Mesenchymal stem cell (in vitro differentiated cells and primary cell): ENCODE data around the gene SIGLEC10.
"Not testable (repeated sequence)": the region's sequence is repeated elsewhere in the genome, so short reads cannot be mapped to it uniquely, and the experiment has no call there.

ENCODE experiments used
- DNase-seq: peaks from one replicate; pipeline ENCODE4 v3.0.0-alpha.2; 2013
- H2AFZ ChIP-seq: one replicate; pipeline ENCODE4 v1.6.1; 2013; ENCODE audit warnings: low read depth, mild to moderate bottlenecking, control low read depth, inconsistent platforms, low read length, moderate library complexity
- H2AK5ac ChIP-seq: 2 replicates; pipeline ENCODE4 v1.6.1; 2013; ENCODE audit warnings: low read length, moderate library complexity, mild to moderate bottlenecking, inconsistent platforms; ENCODE audit not compliant: severe bottlenecking
- H2BK120ac ChIP-seq: one replicate; pipeline ENCODE4 v1.6.1; 2013; ENCODE audit warnings: low read depth, mild to moderate bottlenecking, inconsistent platforms, low read length, moderate library complexity
- H2BK12ac ChIP-seq, 2 experiments: one replicate each; pipeline ENCODE4 v1.6.1; 2013; ENCODE audit warnings: inconsistent platforms in 2 of 2, low read length in 2 of 2, mild to moderate bottlenecking in 2 of 2, moderate library complexity in 2 of 2, control low read depth in 1 of 2
- H2BK15ac ChIP-seq: one replicate; pipeline ENCODE4 v1.6.1; 2013; ENCODE audit warnings: mild to moderate bottlenecking, low read depth, inconsistent platforms; ENCODE audit not compliant: poor library complexity, severe bottlenecking
- H2BK5ac ChIP-seq: 2 replicates; pipeline ENCODE4 v1.6.1; 2013; ENCODE audit warnings: low read depth, mild to moderate bottlenecking, low read length, control low read depth, inconsistent platforms; ENCODE audit not compliant: poor library complexity, severe bottlenecking
- H3K14ac ChIP-seq, 2 experiments: one replicate each; pipeline ENCODE4 v1.6.1; 2013; ENCODE audit warnings: inconsistent platforms in 2 of 2, low read length in 2 of 2, control low read depth in 1 of 2, mild to moderate bottlenecking in 1 of 2, moderate library complexity in 1 of 2
- H3K18ac ChIP-seq, 2 experiments: one replicate each; pipeline ENCODE4 v1.6.1; 2013; ENCODE audit warnings: inconsistent platforms in 2 of 2, low read length in 2 of 2, control low read depth in 1 of 2, low read depth in 1 of 2, mild to moderate bottlenecking in 1 of 2
- H3K23ac ChIP-seq, 2 experiments: one replicate each; pipeline ENCODE4 v1.6.1; 2013; ENCODE audit warnings: inconsistent platforms in 2 of 2, low read length in 2 of 2, mild to moderate bottlenecking in 2 of 2, moderate library complexity in 2 of 2, control low read depth in 1 of 2
- H3K27ac ChIP-seq: 2 replicates; pipeline ENCODE4 v1.5.1; 2013; ENCODE audit warnings: mild to moderate bottlenecking, moderate library complexity, low read length, control low read depth, inconsistent platforms; ENCODE audit not compliant: poor library complexity, severe bottlenecking
- H3K27me3 ChIP-seq, 2 experiments: 2 replicates each; pipeline versions ENCODE4 v1.6.1 to v1.7.0; 2013; ENCODE audit warnings: low read length in 2 of 2, mild to moderate bottlenecking in 2 of 2, moderate library complexity in 2 of 2, control low read depth in 1 of 2, inconsistent platforms in 1 of 2; ENCODE audit not compliant: control insufficient read depth in 1 of 2, insufficient read depth in 1 of 2
- H3K36me3 ChIP-seq, 2 experiments: 2 replicates each; pipeline versions ENCODE4 v1.6.1 to v1.7.0; 2013; ENCODE audit warnings: low read length in 2 of 2, control low read depth in 1 of 2, inconsistent platforms in 1 of 2, low read depth in 1 of 2, mild to moderate bottlenecking in 1 of 2; ENCODE audit not compliant: insufficient read depth in 2 of 2, control insufficient read depth in 1 of 2
- H3K4ac ChIP-seq, 2 experiments: one replicate each; pipeline ENCODE4 v1.6.1; 2013; ENCODE audit warnings: inconsistent platforms in 2 of 2, low read length in 2 of 2, mild to moderate bottlenecking in 2 of 2, moderate library complexity in 2 of 2, control low read depth in 1 of 2, low read depth in 1 of 2
- H3K4me1 ChIP-seq: 2 replicates; pipeline ENCODE4 v1.6.1; 2013; ENCODE audit warnings: low read depth, low read length, control low read depth; ENCODE audit not compliant: control insufficient read depth, insufficient read depth
- H3K4me2 ChIP-seq: 2 replicates; pipeline ENCODE4 v1.6.1; 2013; ENCODE audit warnings: low read length, mild to moderate bottlenecking, inconsistent platforms; ENCODE audit not compliant: poor library complexity, severe bottlenecking
- H3K4me3 ChIP-seq, 2 experiments: 2 replicates each; pipeline versions ENCODE4 v1.5.1 to v1.7.0; 2013; ENCODE audit warnings: low read length in 2 of 2, mild to moderate bottlenecking in 2 of 2, control low read depth in 1 of 2, low read depth in 1 of 2; ENCODE audit not compliant: insufficient read depth in 1 of 2
- H3K79me1 ChIP-seq: replicated peaks from 2 replicates; pipeline ENCODE4 v1.6.1; 2013; ENCODE audit warnings: mild to moderate bottlenecking, control low read depth, low read length, inconsistent platforms; ENCODE audit not compliant: poor library complexity, severe bottlenecking
- H3K9ac ChIP-seq: 2 replicates; pipeline ENCODE4 v1.7.0; 2013; ENCODE audit warnings: mild to moderate bottlenecking, low read length, moderate library complexity
- H3K9me3 ChIP-seq: 2 replicates; pipeline ENCODE4 v1.7.0; 2013; ENCODE audit warnings: mild to moderate bottlenecking, low read length; ENCODE audit not compliant: control insufficient read depth
- H4K8ac ChIP-seq: one replicate; pipeline ENCODE4 v1.6.1; 2013; ENCODE audit warnings: inconsistent platforms, mild to moderate bottlenecking, low read length, moderate library complexity
- H4K91ac ChIP-seq: one replicate; pipeline ENCODE4 v1.6.1; 2013; ENCODE audit warnings: mild to moderate bottlenecking, low read length, inconsistent platforms
- WGBS: methylation state at CpG from one replicate; pipeline ENCODE4 v1.1.7; 2013; ENCODE audit warnings: mixed read lengths; 5-methylcytosine and 5-hydroxymethylcytosine counted together

Gene SIGLEC10

DNA sequence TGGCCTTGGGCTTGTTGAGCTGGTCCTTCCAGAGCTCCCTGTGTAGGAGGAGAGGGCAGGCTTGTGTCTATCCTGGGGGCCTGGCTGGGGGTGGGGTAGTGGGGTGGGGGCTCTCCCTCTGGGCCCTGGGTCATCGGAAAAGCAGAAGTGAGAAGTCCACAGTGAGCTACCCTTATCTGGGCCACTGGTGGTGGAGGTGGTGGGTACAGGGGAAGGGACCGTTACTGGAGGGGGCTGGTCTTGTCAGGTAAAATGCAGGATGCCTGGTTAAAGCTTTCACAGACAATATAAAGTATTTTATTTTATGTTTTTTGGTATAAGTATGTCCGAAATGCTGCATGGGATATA is 342 bp upstream of the SIGLEC10 start:
- H3K36me3 ChIP-seq = no peaks in the 10 kb centered on the region
- no peak overlapping the region for H3K9ac ChIP-seq
- H3K4ac ChIP-seq = no peak overlapping the region
- H2BK12ac ChIP-seq = no peak overlapping the region
- H3K9me3 ChIP-seq = no peaks in the 10 kb centered on the region
- DNase-seq = no peak
- H3K23ac ChIP-seq = no peak overlapping the region
- no peak overlapping the region for H3K27ac ChIP-seq
- H3K18ac ChIP-seq = no peak overlapping the region
- no peaks in the 10 kb centered on the region for H3K4me1 ChIP-seq
- H3K14ac ChIP-seq = no peak overlapping the region
- 100% methylated on average over 1 of the region's 3 CpGs for WGBS
- H2BK120ac ChIP-seq = no peak overlapping the region
- H2BK5ac ChIP-seq = no peak overlapping the region
- no peak overlapping the region for H2BK15ac ChIP-seq
- peaks cover 0 to 30% of the 10 kb centered on the region in 2 experiments for H3K27me3 ChIP-seq
- no peak overlapping the region for H4K8ac ChIP-seq
- no peak overlapping the region for H2AFZ ChIP-seq
- no peak overlapping the region for H3K4me3 ChIP-seq
- H3K4me2 ChIP-seq = no peak overlapping the region
- H2AK5ac ChIP-seq = no peak overlapping the region
- no peak overlapping the region for H4K91ac ChIP-seq
- H3K79me1 ChIP-seq = no peaks in the 10 kb centered on the region

DNA sequence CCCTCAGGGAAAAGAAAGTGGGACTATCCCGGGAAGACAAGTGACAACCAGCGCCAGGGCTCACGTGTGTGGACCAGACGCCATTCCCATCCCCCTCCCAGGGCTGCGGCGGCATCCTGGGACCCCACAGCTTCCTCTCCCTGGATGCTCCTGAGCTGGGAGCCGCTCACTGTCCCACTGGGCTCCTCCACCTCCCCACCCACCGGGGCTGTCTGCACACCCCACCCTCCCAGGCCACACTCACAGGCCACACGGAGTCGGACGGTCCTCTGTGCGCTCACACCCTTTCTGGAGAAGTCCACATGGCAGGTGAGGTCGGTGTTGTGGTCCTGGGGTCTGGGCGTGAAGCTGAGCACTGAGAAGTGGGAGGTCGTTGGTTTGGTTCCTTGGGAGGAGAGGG is 1.0 kb downstream of the SIGLEC10 start:
- H2AK5ac ChIP-seq, H3K4ac ChIP-seq, H3K36me3 ChIP-seq, H4K91ac ChIP-seq, H4K8ac ChIP-seq, H3K18ac ChIP-seq, H2BK5ac ChIP-seq, H3K9ac ChIP-seq, H3K14ac ChIP-seq, H2BK15ac ChIP-seq, H2BK120ac ChIP-seq, H3K23ac ChIP-seq, H3K9me3 ChIP-seq, H3K4me2 ChIP-seq, H3K27ac ChIP-seq, H2AFZ ChIP-seq, H3K79me1 ChIP-seq, H3K4me3 ChIP-seq, H3K4me1 ChIP-seq, DNase-seq, H2BK12ac ChIP-seq: not testable (repeated sequence)
- WGBS = 75% methylated on average over 11 of the region's 15 CpGs
- H3K27me3 ChIP-seq = peaks cover 0 to 27% of the 10 kb centered on the region in 2 experiments

DNA sequence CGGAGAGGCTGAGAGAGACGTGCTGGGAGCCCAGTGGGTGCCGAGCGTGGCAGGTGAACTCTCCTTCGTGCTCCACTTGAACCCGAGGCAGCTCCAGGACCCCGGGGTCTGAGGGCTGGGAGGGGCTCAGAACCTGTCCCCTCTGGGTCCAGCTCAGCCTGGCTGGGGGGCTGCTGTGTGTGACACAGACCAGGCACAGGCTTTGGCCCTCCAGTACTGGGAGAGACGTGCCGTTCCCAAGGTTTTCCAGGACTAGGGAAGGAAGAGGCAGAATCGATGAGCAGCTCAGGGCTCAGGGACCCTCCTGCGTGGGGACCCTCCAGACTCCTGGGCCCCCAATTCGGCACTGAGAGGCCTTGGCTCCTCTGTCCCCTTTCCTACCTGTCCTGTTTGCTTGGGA is 2.3 kb downstream of the SIGLEC10 start:
- H3K27me3 ChIP-seq = peaks cover 0 to 26% of the 10 kb centered on the region in 2 experiments
- no peak overlapping the region for H2BK12ac ChIP-seq
- H3K9me3 ChIP-seq = no peaks in the 10 kb centered on the region
- no peaks in the 10 kb centered on the region for H3K36me3 ChIP-seq
- no peak overlapping the region for H2AFZ ChIP-seq
- no peak overlapping the region for H3K14ac ChIP-seq
- no peak overlapping the region for H3K9ac ChIP-seq
- no peak overlapping the region for H2BK120ac ChIP-seq
- no peak overlapping the region for H4K8ac ChIP-seq
- H2AK5ac ChIP-seq = no peak overlapping the region
- no peak overlapping the region for H3K27ac ChIP-seq
- no peak overlapping the region for H3K4me2 ChIP-seq
- no peaks in the 10 kb centered on the region for H3K4me1 ChIP-seq
- no peak overlapping the region for H2BK15ac ChIP-seq
- no peak for DNase-seq
- WGBS = 79% methylated on average over 12 of the region's 12 CpGs
- no peaks in the 10 kb centered on the region for H3K79me1 ChIP-seq
- no peak overlapping the region for H2BK5ac ChIP-seq
- no peak overlapping the region for H3K23ac ChIP-seq
- no peak overlapping the region for H3K4ac ChIP-seq
- no peak overlapping the region for H4K91ac ChIP-seq
- no peak overlapping the region for H3K18ac ChIP-seq
- H3K4me3 ChIP-seq = no peak overlapping the region

DNA sequence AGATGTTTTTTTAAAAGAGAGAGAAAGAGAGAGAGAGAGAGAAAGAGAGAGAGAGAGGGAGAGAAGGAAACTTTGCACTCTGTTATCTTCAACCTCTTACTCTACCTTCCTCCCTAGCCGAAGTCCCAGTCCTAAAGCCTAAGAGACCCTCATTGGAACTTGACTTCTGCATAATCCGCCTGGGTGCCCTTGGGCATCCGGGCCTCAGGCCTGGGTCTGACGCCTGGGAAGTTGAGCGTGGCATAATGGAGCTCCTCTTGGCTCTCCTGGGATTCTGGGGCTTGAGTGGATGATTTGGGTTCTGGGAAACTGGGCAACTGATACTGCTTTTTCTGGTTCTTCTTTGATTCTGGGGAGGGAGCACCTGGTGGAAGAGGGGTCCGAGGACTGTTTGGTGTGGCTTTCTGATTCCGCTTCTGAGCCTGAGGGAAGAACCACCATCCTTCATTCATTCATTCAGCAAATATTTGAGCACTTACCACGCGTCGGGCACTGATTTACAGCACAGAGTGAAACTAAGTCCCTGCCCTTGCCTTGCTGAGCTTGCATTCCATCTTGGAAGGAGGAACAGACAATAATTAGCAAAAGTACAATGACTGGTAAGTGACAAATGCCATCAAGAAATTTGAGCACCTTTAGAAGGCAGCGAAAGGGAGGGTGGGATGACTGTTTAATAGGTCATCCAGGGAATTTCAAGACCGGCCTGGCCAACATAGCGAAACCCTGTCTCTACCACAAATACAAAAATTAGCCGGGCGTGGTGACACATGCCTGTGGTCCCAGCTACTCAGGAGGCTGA is 6.3 kb downstream of the SIGLEC10 start:
- no peaks in the 10 kb centered on the region for H3K9me3 ChIP-seq
- no peak overlapping the region for H2BK12ac ChIP-seq
- no peak overlapping the region for H4K91ac ChIP-seq
- H2AFZ ChIP-seq = no peak overlapping the region
- no peak overlapping the region for H4K8ac ChIP-seq
- H3K9ac ChIP-seq = no peak overlapping the region
- H2AK5ac ChIP-seq = no peak overlapping the region
- no peak overlapping the region for H3K4me2 ChIP-seq
- H3K4me3 ChIP-seq = no peak overlapping the region
- no peak overlapping the region for H2BK5ac ChIP-seq
- H3K14ac ChIP-seq = no peak overlapping the region
- H2BK15ac ChIP-seq = no peak overlapping the region
- no peak overlapping the region for H3K4ac ChIP-seq
- H3K4me1 ChIP-seq = no peaks in the 10 kb centered on the region
- no peak overlapping the region for H3K27ac ChIP-seq
- no peak overlapping the region for H2BK120ac ChIP-seq
- WGBS = 86% methylated on average over 15 of the region's 15 CpGs
- no peak overlapping the region for H3K23ac ChIP-seq
- DNase-seq = no peak
- no peaks in the 10 kb centered on the region for H3K36me3 ChIP-seq
- H3K79me1 ChIP-seq = no peaks in the 10 kb centered on the region
- H3K27me3 ChIP-seq = peaks cover 0 to 24% of the 10 kb centered on the region in 2 experiments
- H3K18ac ChIP-seq = no peak overlapping the region
